Astrocyte (in vitro differentiated cells and primary cell): ENCODE data around the gene OR52N2.

Source experiments
- CTCF ChIP-seq: IDR thresholded peaks from 2 replicates; pipeline ENCODE4 v1.5.1; 2011; ENCODE audit warnings: low read depth, mild to moderate bottlenecking, inconsistent platforms, low read length, moderate library complexity; ENCODE audit not compliant: insufficient read depth
- EZH2 ChIP-seq: IDR thresholded peaks from 2 replicates; pipeline ENCODE4 v1.6.1; 2012; ENCODE audit warnings: mild to moderate bottlenecking, low read length, inconsistent platforms; ENCODE audit not compliant: insufficient read depth

- TF ChIP-seq EZH2 (no peak), CTCF (no peak)
These were observed 12.2 kb upstream of the OR52N2 start for GRCh38 chr11:5796541-5796940.
